GM12865 (cell line): ENCODE data around the gene COL23A1.
A peak's percentile ranks its signal among the peaks of the same experiment; 100 is the strongest.

Experiments
- DNase-seq: peaks from one replicate; pipeline ENCODE4 v3.0.0; 2010; ENCODE audit warnings: low read depth
- H3K4me3 ChIP-seq: 2 replicates; pipeline ENCODE4 v1.5.1; 2011; ENCODE audit warnings: mild to moderate bottlenecking, low read depth, low read length, control low read depth
- TF ChIP-seq, protein P1 (sequence below): IDR thresholded peaks from 2 replicates; pipeline ENCODE4 v1.5.1; 2011; ENCODE audit warnings: low read length, control low read depth, low read depth, inconsistent platforms; ENCODE audit not compliant: insufficient read depth; ENCODE audit errors: missing control alignments

COL23A1 gene

DNA sequence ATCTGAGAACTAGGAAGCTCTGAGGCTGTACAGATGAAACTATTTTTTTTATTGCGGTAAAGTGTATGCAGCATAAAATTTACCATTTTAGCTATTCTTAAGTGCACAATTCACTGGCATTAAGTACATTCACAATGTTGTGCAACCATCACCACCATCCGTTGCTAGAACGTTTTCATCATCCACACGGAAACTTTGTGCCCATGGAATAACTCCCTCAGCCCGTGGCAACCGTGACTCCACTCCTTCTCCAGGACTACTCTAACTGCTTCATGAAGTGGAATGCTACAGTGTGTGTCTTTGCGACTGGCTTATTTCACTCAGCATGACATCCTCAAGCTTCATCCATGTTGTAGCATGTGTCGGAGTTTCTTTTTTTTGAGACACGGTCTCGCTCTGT is 57.1 kb downstream of the COL23A1 start:
- H3K4me3 ChIP-seq = no peak overlapping the region
- TF ChIP-seq, protein P1, sequence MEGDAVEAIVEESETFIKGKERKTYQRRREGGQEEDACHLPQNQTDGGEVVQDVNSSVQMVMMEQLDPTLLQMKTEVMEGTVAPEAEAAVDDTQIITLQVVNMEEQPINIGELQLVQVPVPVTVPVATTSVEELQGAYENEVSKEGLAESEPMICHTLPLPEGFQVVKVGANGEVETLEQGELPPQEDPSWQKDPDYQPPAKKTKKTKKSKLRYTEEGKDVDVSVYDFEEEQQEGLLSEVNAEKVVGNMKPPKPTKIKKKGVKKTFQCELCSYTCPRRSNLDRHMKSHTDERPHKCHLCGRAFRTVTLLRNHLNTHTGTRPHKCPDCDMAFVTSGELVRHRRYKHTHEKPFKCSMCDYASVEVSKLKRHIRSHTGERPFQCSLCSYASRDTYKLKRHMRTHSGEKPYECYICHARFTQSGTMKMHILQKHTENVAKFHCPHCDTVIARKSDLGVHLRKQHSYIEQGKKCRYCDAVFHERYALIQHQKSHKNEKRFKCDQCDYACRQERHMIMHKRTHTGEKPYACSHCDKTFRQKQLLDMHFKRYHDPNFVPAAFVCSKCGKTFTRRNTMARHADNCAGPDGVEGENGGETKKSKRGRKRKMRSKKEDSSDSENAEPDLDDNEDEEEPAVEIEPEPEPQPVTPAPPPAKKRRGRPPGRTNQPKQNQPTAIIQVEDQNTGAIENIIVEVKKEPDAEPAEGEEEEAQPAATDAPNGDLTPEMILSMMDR = no peak
- DNase-seq = no peak

GRCh38 chr5:178532666-178533065 is 57.5 kb downstream of the COL23A1 start:
- DNase-seq = no peak
- TF ChIP-seq, protein P1 = no peak

GRCh38 chr5:178532236-178532635 is 58.0 kb downstream of the COL23A1 start:
- DNase-seq = no peak
- TF ChIP-seq, protein P1 = no peak
- no peak overlapping the region for H3K4me3 ChIP-seq

More at GRCh38 chr5:178532666-178533065, 57.5 kb downstream of the COL23A1 start:
- H3K4me3 ChIP-seq = no peak overlapping the region

DNA sequence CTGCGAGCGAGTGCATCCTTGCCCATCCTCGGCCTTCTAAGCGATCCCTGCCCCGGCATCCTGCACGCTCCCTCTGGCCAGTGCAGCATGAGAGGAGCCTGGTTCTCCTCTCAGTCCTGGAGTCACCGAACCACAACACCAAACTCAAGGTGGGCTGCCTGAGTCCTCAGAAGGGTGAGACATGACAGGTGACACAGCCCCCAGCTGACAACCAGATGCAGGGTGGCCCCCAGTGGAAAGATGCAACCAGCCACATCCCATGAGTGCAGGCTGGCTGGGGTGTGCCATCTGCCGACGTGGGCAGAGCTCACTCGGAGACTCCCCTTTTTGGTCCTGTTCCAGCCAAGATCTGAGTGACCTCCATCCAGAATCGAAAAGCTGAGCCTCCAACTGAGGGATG is 58.4 kb downstream of the COL23A1 start:
- DNase-seq = no peak
- TF ChIP-seq, protein P1 = no peak
- H3K4me3 ChIP-seq = no peak overlapping the region

- no peak overlapping the region for H3K4me3 ChIP-seq
- TF ChIP-seq, protein P1 = no peak
- DNase-seq = no peak
Measured at GRCh38 chr5:178530526-178530925, 59.7 kb downstream of the COL23A1 start.

GRCh38 chr5:178529080-178529479 is 61.1 kb downstream of the COL23A1 start:
- peak; percentile 3 for DNase-seq
- H3K4me3 ChIP-seq = no peak overlapping the region
- TF ChIP-seq, protein P1 = no peak
